Measurements from ENCODE around the gene NAIP.
"Not testable (repeated sequence)": the region's sequence is repeated elsewhere in the genome, so short reads cannot be mapped to it uniquely, and the experiment has no call there.

NAIP gene

DNA sequence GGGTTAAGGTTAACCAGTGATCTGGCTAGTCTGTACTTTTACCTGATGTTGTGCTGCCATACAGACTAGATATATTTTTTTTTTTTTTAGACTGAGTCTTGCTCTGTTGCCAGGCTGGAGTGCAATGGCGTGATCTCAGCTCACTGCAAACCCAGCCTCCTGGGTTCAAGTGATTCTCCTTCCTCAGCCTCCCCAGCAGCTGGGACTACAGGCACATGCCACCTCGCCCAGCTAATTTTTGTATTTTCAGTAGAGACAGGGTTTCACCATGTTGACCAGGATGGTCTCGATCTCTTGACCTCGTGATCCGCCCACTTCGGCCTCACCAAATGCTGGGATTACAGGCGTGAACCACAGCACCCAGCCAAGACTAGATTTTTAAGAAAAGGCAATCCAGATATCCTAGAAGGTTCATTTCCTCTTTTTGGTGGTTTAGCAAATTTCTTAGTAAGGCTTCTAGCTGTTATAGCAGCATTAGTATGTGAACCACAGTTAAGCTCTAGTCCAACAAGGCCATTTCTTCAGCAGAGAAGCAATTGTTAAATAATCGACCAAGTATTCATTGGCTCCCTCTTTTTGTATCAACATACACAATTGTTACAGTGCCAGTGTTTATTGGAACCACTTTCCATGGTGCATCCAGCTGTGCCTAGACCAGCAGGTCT, at the start of gene NAIP:
Gene NAIP, minus strand, starts transcription at position 51 of the 665 bp plus-strand sequence. CDS start 12,424 bp downstream, outside the sequence.
- DNase-seq: not testable (repeated sequence)

DNA sequence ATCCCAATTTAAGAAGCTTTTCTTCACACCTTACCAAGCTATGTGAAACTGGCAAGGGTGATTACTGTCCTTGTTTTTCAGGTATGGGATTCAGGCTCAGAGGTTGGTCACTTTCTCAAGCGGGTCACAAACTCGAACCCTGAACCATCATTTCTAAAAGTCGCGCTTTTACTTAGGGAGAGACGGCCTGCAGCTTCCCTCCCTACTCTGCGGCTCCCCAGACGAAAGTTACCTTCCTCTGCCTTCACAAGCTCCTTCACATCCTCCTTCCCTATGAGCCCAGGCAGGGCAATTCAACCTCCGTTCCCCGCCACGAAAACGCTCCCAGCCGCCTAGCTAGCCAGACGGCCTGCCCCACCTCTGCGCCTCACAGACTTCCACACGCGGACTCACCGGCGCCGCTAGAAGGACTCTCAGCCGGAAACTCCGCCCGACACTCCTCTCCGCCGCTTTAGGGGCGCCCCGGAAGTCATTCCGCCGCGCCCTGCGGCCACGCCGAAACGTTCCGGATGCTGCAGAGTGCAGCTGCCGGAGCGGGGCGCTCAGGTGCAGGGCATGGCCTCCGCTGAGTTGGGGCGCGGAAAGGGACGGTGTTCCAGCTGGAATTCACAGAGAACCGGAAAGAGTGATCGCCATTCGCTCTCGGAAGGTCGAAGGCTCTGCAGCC, 42.3 kb upstream of the NAIP start, which contains the start of gene GTF2H2:
Gene GTF2H2, minus strand, starts transcription at position 415 of the 667 bp plus-strand sequence. CDS start 4,913 bp downstream, outside the sequence.
- DNase-seq: not testable (repeated sequence)

DNA sequence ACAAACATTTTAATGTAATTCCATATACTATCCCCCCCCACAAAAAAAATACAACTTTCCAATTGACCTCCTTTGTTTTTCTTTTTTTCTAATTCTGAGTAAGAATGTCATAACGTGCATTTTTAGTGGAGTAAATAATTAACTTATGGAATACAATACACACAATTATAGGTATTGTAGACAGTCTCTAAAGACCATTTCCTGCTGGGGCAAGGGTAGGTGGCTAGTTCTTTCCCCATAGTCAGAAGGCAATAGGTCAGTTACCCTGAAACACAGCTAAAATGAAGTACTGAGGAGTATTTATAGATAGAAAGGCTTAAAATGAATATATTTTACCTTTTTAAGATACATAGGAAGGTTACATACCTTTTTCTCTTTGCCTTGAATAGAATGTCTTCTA, 36.2 kb upstream of the NAIP start:
- not testable (repeated sequence) for DNase-seq

- not testable (repeated sequence) for DNase-seq
These were observed 34.3 kb upstream of the NAIP start for GRCh38 chr5:71059426-71059825.

DNA sequence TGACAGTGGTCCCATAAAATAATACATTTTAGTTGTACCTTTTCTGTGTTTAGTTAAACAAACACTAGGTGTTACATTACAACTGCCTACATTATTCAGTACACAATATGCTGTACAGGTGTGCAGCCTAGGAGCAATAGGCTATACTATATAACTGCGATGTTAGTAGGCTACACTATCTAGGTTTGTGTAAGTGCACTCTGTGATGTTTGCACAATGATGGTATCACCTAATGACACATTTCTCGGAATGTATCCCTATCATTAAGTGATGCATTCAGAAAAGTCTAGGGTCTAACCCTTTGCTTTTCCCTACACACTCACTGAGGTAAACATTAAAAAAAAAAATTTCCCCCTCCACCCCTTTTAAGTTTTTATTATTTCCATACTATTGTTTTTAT, 19.7 kb upstream of the NAIP start:
- DNase-seq: not testable (repeated sequence)

DNA sequence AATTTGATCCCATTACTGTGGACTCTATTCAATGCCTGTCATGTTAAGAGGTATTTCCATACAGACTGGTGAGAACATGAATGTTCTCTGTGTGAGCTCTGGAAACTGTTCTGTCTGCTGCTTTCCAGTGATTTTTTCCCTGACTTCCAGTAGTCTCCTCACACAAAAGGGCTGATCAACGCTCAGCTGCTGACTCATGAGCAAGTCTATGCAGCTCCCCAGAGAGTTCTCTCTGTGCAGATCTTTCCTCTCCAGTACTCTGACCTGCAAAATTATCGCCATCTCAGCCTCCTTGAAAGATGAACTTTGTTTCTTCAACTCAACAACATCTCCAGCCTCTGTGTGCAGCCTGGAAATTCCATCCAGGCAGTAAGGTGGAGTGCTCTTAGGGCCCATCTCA, 19.0 kb upstream of the NAIP start:
- not testable (repeated sequence) for DNase-seq

DNA sequence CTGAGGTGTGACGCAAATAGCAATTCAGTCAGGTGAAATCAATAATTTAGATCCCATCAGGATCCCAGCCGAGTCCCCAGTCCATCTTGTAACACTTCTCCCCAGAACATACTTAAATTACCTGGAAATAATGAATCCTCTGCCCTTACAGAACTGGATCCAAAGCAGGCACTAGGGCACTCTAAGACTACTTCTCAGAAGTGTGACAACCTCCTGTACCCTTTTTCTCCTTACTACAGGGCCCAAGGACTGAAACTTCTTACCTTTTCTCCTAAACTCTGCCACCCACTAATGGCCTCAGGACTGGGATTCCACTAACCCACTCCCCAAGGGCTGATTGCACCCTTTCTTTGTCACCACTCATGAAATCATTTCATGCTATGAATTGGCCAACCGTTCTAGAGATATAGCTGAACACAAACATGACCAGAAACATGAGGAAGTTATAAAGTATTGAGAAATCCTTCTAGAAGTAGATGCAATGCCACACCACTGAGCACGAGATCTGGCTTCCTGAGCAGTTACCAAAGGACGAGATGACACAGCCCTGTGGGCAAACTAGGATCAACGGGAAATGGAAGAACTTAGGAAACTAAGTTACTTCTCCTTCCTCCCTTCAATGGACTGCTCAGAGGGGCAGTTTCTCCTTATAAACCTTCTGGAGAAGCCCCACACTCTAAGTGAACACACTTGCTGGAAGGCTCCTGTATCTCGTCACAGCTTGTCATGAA, 6.1 kb upstream of the NAIP start:
- not testable (repeated sequence) for DNase-seq

- not testable (repeated sequence) for DNase-seq
These were observed 4.5 kb downstream of the NAIP start for GRCh38 chr5:71020643-71021042.

DNA sequence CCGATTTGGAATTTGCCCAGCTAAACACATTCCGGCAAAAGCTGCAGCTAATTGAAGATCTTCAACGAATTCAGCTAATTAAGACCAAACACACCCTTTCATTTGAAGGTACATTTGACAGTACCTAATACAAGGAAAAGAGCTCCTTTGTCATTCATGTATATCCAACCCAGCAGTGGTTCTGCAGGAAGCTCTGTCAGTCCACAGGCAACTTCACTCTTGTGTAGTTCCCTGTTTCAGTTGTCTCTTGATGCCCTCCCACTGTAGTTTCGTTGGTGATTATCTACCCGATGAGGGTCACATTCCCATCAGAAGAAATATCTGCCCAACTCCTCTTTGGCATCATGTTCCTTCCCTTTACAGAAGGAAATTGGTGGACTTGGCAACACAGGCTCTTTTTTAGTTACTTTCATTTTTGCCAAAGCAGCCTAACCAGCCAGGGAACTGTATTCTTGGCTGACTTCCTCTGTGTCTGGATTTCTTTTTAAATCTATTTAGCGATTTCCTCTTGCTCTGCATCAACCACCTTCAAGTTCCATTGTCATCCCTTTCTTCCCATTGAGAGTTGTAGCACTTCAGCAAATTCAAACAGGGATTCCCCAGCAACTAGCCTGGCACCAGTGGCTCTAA, 6.6 kb downstream of the NAIP start:
- not testable (repeated sequence) for DNase-seq

GRCh38 chr5:71014176-71014575, 11.0 kb downstream of the NAIP start:
- DNase-seq: no peak

GRCh38 chr5:71013575-71013974, 11.6 kb downstream of the NAIP start:
- DNase-seq: no peak

- DNase-seq: no peak
These were observed 13.8 kb downstream of the NAIP start for GRCh38 chr5:71011194-71011792.

DNA sequence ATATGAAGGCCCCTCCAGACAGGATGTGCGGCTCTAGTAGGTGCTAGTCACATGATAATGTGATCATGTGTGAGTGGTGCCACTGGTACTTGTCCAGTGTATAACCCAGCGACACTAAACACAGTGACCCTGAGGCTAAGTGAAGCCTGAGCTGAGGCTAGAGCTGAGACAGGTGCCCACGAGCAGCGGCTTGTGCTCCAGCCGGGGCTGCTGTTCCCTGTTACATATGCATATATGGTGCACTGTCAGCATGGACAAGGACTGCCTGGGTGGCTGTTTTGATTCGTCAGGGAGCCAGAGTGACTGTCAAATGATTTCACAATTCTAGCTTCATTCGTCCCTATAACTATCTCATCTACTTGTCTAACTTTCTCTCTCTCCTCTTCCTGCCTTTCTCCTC, 18.2 kb downstream of the NAIP start:
- DNase-seq: not testable (repeated sequence)

DNA sequence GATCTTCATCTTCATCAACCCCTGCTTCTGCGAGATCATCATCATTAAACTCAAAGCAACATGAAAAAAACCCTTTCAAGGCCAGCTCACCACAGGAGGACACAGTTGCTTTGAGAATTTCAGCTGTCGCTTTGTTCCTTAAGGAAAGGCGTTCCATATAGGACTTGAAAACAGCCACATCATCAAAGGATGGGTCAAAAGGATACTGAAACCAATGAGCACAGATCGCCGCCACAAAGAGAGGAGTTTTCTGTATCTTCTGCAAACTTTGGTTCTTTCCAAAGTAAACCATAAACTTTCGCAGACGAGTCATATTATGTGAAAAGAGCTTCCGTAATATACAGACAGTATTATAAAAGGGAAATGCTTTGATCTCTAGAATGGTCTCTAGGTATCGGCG, 40.3 kb downstream of the NAIP start:
- not testable (repeated sequence) for DNase-seq

DNA sequence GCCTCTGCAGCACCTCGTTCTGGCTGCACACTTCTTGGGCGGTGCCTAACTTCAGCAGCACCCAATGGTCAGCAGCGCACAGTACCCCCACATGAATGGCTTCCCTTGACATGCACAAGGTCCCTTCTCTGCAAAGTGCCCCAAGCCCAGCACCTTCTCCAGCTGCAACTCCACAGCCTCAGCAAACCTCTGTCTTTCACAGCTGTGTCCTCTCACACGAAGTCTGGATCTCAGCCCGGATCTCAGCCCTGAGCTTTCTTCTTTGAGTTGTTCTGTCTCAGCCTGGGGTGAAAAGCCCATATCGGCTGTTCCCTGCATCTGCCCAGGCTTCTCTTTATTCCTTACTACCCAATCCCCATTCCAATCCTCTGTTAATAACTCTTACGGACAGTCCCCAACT, 57.9 kb downstream of the NAIP start:
- not testable (repeated sequence) for DNase-seq

DNA sequence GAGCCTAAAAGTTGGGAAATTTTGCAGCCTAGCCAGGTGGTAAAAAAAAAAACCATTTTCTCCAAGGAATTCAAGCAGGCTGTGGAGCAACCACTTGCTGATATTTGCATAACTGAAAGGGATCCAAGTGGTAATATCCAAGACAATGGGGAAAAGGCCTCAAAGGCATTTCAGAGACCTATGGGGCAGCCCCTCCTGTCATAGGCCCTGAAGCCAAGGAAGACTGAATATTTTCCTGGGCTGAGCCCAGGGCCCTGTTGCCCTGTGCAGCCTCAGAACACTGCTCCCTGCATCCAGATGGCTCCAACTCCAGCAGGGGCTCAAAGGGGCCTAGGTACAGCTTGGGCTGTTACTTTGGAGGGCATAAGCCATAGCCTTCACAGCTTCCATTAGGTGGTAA, 60.6 kb downstream of the NAIP start:
- not testable (repeated sequence) for DNase-seq

GRCh38 chr5:70953068-70953467, 72.1 kb downstream of the NAIP start:
- DNase-seq: not testable (repeated sequence)

GRCh38 chr5:70932560-70932959, 92.6 kb downstream of the NAIP start:
- DNase-seq: not testable (repeated sequence)

DNA sequence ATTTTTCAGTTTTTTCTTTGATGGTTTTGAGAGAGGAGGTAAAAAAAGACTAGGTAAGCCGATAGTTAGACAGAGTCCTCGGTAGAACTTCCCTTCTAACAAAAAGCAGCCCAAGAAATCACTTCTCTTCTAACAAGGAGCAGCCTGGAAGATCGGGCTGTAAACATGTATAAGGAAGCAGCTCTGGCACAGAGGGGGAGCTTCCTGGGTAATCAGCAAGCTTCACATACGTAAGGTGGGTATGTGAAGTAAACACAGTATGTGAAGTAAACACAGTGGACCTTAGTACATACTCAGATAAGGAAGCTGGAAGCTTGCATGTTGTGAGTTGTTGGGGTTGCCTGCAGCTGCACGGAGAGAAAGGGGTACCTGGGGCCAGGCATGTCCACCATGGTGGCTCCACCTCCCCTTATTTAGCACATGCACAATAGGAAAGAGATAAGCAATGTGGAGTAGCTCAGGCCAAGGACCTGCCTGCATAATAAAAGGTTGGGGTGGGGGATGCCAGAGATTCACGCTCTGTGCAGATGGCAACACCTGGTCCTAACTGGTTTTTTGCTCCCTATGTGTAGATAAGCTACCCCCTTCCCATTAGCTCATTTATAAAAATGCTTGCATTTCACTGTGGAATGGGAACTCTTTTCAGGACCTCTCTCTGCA, 93.3 kb downstream of the NAIP start:
- DNase-seq: not testable (repeated sequence)

- DNase-seq: not testable (repeated sequence)
These were observed 100.0 kb downstream of the NAIP start for GRCh38 chr5:70925211-70925562.

Measured in activated naive CD4-positive, alpha-beta T cell (primary cell).